Measurements from ENCODE around the gene PRUNE2.

- TF ChIP-seq, protein P1, sequence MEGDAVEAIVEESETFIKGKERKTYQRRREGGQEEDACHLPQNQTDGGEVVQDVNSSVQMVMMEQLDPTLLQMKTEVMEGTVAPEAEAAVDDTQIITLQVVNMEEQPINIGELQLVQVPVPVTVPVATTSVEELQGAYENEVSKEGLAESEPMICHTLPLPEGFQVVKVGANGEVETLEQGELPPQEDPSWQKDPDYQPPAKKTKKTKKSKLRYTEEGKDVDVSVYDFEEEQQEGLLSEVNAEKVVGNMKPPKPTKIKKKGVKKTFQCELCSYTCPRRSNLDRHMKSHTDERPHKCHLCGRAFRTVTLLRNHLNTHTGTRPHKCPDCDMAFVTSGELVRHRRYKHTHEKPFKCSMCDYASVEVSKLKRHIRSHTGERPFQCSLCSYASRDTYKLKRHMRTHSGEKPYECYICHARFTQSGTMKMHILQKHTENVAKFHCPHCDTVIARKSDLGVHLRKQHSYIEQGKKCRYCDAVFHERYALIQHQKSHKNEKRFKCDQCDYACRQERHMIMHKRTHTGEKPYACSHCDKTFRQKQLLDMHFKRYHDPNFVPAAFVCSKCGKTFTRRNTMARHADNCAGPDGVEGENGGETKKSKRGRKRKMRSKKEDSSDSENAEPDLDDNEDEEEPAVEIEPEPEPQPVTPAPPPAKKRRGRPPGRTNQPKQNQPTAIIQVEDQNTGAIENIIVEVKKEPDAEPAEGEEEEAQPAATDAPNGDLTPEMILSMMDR (IDR thresholded peaks at IDR 0.05) = no peak
- no peak for TF ChIP-seq POLR2A (IDR thresholded peaks at IDR 0.05)
Observed at GRCh38 chr9:76605321-76605900, 300.5 kb downstream of the PRUNE2 start.

Data from heart left ventricle (tissue), 13 donors.